Measurements from ENCODE around the gene TSPAN18. TPM values are rescaled to one million over a fixed set of nuclear protein-coding genes. Genes with fewer than 3 reads are reported as not detected.

The TSPAN18 gene
- total and polyA plus RNA-seq, 2 experiments from 2014 or later: 68.6 to 82.8 TPM

DNA sequence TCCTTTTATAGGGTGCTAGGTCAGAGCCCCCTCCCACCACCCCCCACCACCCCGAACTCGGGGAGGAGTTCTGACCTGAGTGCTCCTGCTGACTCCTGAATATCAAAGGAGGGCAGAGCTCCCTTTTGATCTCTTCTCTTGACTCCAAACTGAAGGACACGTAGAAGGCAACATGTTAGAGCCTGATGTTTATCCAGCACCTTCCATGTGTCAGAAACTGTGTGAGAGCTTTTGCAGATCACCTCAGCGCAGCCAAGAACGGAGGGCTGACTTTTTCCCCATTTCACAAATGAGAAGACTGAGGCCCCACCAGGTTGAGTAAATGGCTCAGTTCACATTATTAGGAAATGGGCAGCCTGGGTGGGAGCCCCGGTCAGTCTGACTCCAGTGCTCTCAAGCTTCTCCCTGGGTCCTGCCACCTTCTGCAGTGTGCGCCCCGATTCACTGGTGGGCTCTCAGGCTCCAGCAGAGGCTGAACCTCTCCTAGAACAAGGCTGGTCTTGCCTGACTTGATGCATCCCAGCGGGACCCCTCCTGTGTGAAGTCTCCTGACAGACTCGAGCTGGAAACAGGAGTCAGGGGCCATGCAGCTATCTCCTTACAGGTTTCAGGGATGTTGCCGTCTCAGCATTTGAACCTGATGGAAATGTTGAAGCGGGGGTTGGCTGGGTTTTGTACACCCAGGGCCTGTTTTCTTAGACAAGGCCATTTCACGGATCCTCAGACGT, 98.5 kb downstream of the TSPAN18 start:
- peaks cover 24% of the 10 kb centered on the region for H3K4me1 ChIP-seq (ENCODE audit: low read depth)
- no peak overlapping the region for H3K4me3 ChIP-seq
- TF ChIP-seq, protein P1, sequence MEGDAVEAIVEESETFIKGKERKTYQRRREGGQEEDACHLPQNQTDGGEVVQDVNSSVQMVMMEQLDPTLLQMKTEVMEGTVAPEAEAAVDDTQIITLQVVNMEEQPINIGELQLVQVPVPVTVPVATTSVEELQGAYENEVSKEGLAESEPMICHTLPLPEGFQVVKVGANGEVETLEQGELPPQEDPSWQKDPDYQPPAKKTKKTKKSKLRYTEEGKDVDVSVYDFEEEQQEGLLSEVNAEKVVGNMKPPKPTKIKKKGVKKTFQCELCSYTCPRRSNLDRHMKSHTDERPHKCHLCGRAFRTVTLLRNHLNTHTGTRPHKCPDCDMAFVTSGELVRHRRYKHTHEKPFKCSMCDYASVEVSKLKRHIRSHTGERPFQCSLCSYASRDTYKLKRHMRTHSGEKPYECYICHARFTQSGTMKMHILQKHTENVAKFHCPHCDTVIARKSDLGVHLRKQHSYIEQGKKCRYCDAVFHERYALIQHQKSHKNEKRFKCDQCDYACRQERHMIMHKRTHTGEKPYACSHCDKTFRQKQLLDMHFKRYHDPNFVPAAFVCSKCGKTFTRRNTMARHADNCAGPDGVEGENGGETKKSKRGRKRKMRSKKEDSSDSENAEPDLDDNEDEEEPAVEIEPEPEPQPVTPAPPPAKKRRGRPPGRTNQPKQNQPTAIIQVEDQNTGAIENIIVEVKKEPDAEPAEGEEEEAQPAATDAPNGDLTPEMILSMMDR (IDR thresholded peaks at IDR 0.05; ENCODE audit: low read depth, low read length): no peak
- H3K9me3 ChIP-seq (ENCODE audit: low read depth): no peaks in the 10 kb centered on the region
- H3K36me3 ChIP-seq: no peaks in the 10 kb centered on the region
- H3K27ac ChIP-seq: peak overlapping the region; percentile 88
- DNase-seq (ENCODE audit: low read depth in 1 of 2, low spot score in 1 of 2): no peak
- H3K27me3 ChIP-seq: no peaks in the 10 kb centered on the region

GRCh38 chr11:44826922-44827643, 100.3 kb downstream of the TSPAN18 start:
- H3K4me1 ChIP-seq (ENCODE audit: low read depth): peaks cover 24% of the 10 kb centered on the region
- DNase-seq (ENCODE audit: low read depth in 1 of 2, low spot score in 1 of 2): no peak
- H3K27ac ChIP-seq: no peak overlapping the region
- H3K36me3 ChIP-seq: no peaks in the 10 kb centered on the region
- TF ChIP-seq, protein P1 (IDR thresholded peaks at IDR 0.05; ENCODE audit: low read depth, low read length): no peak
- no peaks in the 10 kb centered on the region for H3K9me3 ChIP-seq (ENCODE audit: low read depth)
- H3K4me3 ChIP-seq: no peak overlapping the region
- H3K27me3 ChIP-seq: no peaks in the 10 kb centered on the region

DNA sequence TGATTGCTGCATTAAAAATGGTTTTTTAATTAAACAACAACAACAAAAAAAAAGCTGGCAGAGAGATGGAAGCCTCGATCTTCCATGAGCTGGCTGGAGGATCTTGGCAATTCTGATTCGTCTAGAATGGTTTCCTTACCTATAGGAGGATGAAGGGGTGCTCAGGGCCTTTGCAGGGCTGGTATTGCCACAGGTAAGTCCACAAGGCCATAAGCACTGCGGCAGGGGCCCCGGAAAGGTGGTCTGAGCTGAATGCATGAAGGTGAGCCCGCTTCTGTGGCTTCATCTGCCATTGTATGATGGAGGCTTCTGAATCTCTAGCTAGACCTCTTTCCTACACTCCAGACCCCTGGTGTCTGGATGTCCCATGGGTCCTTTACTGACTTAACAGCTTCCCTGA, 101.5 kb downstream of the TSPAN18 start:
- H3K27me3 ChIP-seq: no peaks in the 10 kb centered on the region
- no peak for DNase-seq (ENCODE audit: low read depth in 1 of 2, low spot score in 1 of 2)
- TF ChIP-seq, protein P1 (IDR thresholded peaks at IDR 0.05; ENCODE audit: low read depth, low read length): no peak
- H3K4me3 ChIP-seq: no peak overlapping the region
- no peak overlapping the region for H3K27ac ChIP-seq
- no peaks in the 10 kb centered on the region for H3K9me3 ChIP-seq (ENCODE audit: low read depth)
- peaks cover 24% of the 10 kb centered on the region for H3K4me1 ChIP-seq (ENCODE audit: low read depth)
- no peaks in the 10 kb centered on the region for H3K36me3 ChIP-seq

- Histone ChIP-seq H3K36me3 (no peaks in the 10 kb centered on the region), H3K27ac (no peak overlapping the region), H3K27me3 (no peaks in the 10 kb centered on the region), H3K4me1 (ENCODE audit: low read depth) (peaks cover 15% of the 10 kb centered on the region), H3K9me3 (ENCODE audit: low read depth) (no peaks in the 10 kb centered on the region), H3K4me3 (no peak overlapping the region)
- DNase-seq (ENCODE audit: low read depth in 1 of 2, low spot score in 1 of 2): no peak
- TF ChIP-seq, protein P1 (IDR thresholded peaks at IDR 0.05; ENCODE audit: low read depth, low read length): no peak
Measured at GRCh38 chr11:44829838-44830237, 103.1 kb downstream of the TSPAN18 start.

- no peak for DNase-seq (ENCODE audit: low read depth in 1 of 2, low spot score in 1 of 2)
- Histone ChIP-seq H3K4me3 (no peak overlapping the region), H3K36me3 (no peaks in the 10 kb centered on the region), H3K9me3 (ENCODE audit: low read depth) (no peaks in the 10 kb centered on the region), H3K4me1 (ENCODE audit: low read depth) (peaks cover 11% of the 10 kb centered on the region), H3K27ac (no peak overlapping the region), H3K27me3 (no peaks in the 10 kb centered on the region)
- TF ChIP-seq, protein P1 (IDR thresholded peaks at IDR 0.05; ENCODE audit: low read depth, low read length): no peak
Measured at GRCh38 chr11:44831605-44832394, 105.0 kb downstream of the TSPAN18 start.

Measured in cardiac muscle cell (in vitro differentiated cells and primary cell).